Measurements from ENCODE around the gene CABP1.

GRCh38 chr12:120642826-120643225 lies 2.4 kb downstream of the CABP1 start:
- no peak for TF ChIP-seq CTCF (IDR thresholded peaks at IDR 0.05)
- TF ChIP-seq POLR2A (IDR thresholded peaks at IDR 0.05), result no peak
- TF ChIP-seq POLR2AphosphoS5 (IDR thresholded peaks at IDR 0.05), result no peak
